ENCODE data around the gene MX2.

GRCh38 chr21:41419921-41420862 is 58.4 kb downstream of the MX2 start:
- TF ChIP-seq SREBF2 (CRISPR knock-in tag; IDR thresholded peaks at IDR 0.05) (no peak), MAFF (IDR thresholded peaks at IDR 0.05; ENCODE audit: low read length) (no peak), SMAD1 (IDR thresholded peaks at IDR 0.05; ENCODE audit: low read depth, low read length, partially characterized antibody) (no peak), CHD4 (IDR thresholded peaks at IDR 0.05; ENCODE audit: insufficient read depth, insufficient replicate concordance, low read depth, low read length, poor library complexity, severe bottlenecking) (no peak), HIVEP1 (CRISPR knock-in tag; IDR thresholded peaks at IDR 0.05) (no peak), FOXM1 (IDR thresholded peaks at IDR 0.05; ENCODE audit: low read depth) (no peak), FOXM1 (CRISPR knock-in tag; IDR thresholded peaks at IDR 0.05; ENCODE audit: low read depth) (no peak), ZC3H4 (CRISPR knock-in tag; IDR thresholded peaks at IDR 0.05; ENCODE audit: borderline replicate concordance) (no peak), ZHX1 (conservative IDR thresholded peaks at IDR 0.05; ENCODE audit: low read length) (no peak), ZNF830 (CRISPR knock-in tag; IDR thresholded peaks at IDR 0.05) (no peak)
- TF ChIP-seq, protein P1, sequence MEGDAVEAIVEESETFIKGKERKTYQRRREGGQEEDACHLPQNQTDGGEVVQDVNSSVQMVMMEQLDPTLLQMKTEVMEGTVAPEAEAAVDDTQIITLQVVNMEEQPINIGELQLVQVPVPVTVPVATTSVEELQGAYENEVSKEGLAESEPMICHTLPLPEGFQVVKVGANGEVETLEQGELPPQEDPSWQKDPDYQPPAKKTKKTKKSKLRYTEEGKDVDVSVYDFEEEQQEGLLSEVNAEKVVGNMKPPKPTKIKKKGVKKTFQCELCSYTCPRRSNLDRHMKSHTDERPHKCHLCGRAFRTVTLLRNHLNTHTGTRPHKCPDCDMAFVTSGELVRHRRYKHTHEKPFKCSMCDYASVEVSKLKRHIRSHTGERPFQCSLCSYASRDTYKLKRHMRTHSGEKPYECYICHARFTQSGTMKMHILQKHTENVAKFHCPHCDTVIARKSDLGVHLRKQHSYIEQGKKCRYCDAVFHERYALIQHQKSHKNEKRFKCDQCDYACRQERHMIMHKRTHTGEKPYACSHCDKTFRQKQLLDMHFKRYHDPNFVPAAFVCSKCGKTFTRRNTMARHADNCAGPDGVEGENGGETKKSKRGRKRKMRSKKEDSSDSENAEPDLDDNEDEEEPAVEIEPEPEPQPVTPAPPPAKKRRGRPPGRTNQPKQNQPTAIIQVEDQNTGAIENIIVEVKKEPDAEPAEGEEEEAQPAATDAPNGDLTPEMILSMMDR (IDR thresholded peaks at IDR 0.05 in 2 of 3, conservative IDR thresholded peaks at IDR 0.05 in 1 of 3; ENCODE audit: insufficient read depth in 2 of 3, low read depth in 1 of 3, low read length in 3 of 3), result no peak

All from K562 (cell line).